Measurements from ENCODE around the gene MPL. TPM values are rescaled to one million over a fixed set of nuclear protein-coding genes. Genes with fewer than 3 reads are reported as not detected.

MPL gene
- total RNA-seq, 1 experiment from 2014 or later: 0.52 TPM

GRCh38 chr1:43370564-43370963, 32.9 kb downstream of the MPL start:
- H3K4me1 Mint-ChIP-seq (ENCODE audit: low read depth, unreplicated experiment): peaks cover 18% of the 10 kb centered on the region
- no peak for TF ChIP-seq CTCF (IDR thresholded peaks at IDR 0.05; ENCODE audit: unreplicated experiment)
- intact Hi-C loops (cut with micrococcal nuclease; ENCODE audit: unreplicated experiment): no loop called here
- H3K9me3 Mint-ChIP-seq (ENCODE audit: low read depth, unreplicated experiment): no peaks in the 10 kb centered on the region
- H3K27me3 Mint-ChIP-seq (ENCODE audit: unreplicated experiment): no peaks in the 10 kb centered on the region
- CTCF ChIA-PET: interaction anchor here (0.7 kb wide), 2 partner anchors 177 to 896 kb away, joined by 4 read pairs; no protein-coding TSS in a partner anchor
- H3K4me3 Mint-ChIP-seq (ENCODE audit: low read depth, unreplicated experiment): no peak overlapping the region
- DNase-seq: no peak
- no peak overlapping the region for H3K27ac Mint-ChIP-seq (ENCODE audit: unreplicated experiment)
- BruUV-seq (replicated peaks): no TSS peak
- peaks cover 46% of the 10 kb centered on the region for H3K36me3 Mint-ChIP-seq (ENCODE audit: insufficient read depth, unreplicated experiment)

- no peak for TF ChIP-seq CTCF (IDR thresholded peaks at IDR 0.05; ENCODE audit: unreplicated experiment)
- BruUV-seq (replicated peaks): no TSS peak
- H3K4me3 Mint-ChIP-seq (ENCODE audit: low read depth, unreplicated experiment): no peak overlapping the region
- H3K9me3 Mint-ChIP-seq (ENCODE audit: low read depth, unreplicated experiment): no peaks in the 10 kb centered on the region
- intact Hi-C loops (cut with micrococcal nuclease; ENCODE audit: unreplicated experiment): no loop called here
- CTCF ChIA-PET: interaction anchor here (0.6 to 1.2 kb wide), 2 partner anchors 17 to 1931 kb away, joined by 3 to 7 read pairs; partner anchors contain the start of genes MED8 and SZT2
- peaks cover 9% of the 10 kb centered on the region for H3K4me1 Mint-ChIP-seq (ENCODE audit: low read depth, unreplicated experiment)
- peaks cover 35% of the 10 kb centered on the region for H3K36me3 Mint-ChIP-seq (ENCODE audit: insufficient read depth, unreplicated experiment)
- no peak overlapping the region for H3K27ac Mint-ChIP-seq (ENCODE audit: unreplicated experiment)
- no peaks in the 10 kb centered on the region for H3K27me3 Mint-ChIP-seq (ENCODE audit: unreplicated experiment)
- DNase-seq: no peak
Observed at GRCh38 chr1:43372172-43372571, 34.6 kb downstream of the MPL start.

GRCh38 chr1:43373066-43373940, 35.7 kb downstream of the MPL start:
- intact Hi-C loops (cut with micrococcal nuclease; ENCODE audit: unreplicated experiment): no loop called here
- no peaks in the 10 kb centered on the region for H3K9me3 Mint-ChIP-seq (ENCODE audit: low read depth, unreplicated experiment)
- CTCF ChIA-PET: interaction anchor here (1.0 to 1.1 kb wide), 2 partner anchors 10 to 15 kb away, joined by 3 read pairs; partner anchors contain the start of gene CDC20
- H3K27ac Mint-ChIP-seq (ENCODE audit: unreplicated experiment): no peak overlapping the region
- H3K4me1 Mint-ChIP-seq (ENCODE audit: low read depth, unreplicated experiment): peaks cover 9% of the 10 kb centered on the region
- H3K27me3 Mint-ChIP-seq (ENCODE audit: unreplicated experiment): no peaks in the 10 kb centered on the region
- DNase-seq: peak; percentile 45
- TF ChIP-seq CTCF (IDR thresholded peaks at IDR 0.05; ENCODE audit: unreplicated experiment): no peak
- no TSS peak for BruUV-seq (replicated peaks)
- H3K4me3 Mint-ChIP-seq (ENCODE audit: low read depth, unreplicated experiment): no peak overlapping the region
- H3K36me3 Mint-ChIP-seq (ENCODE audit: insufficient read depth, unreplicated experiment): peaks cover 23% of the 10 kb centered on the region

- Mint-ChIP-seq H3K9me3 (ENCODE audit: low read depth, unreplicated experiment) (no peaks in the 10 kb centered on the region), H3K27ac (ENCODE audit: unreplicated experiment) (no peak overlapping the region), H3K27me3 (ENCODE audit: unreplicated experiment) (no peaks in the 10 kb centered on the region), H3K4me3 (ENCODE audit: low read depth, unreplicated experiment) (no peak overlapping the region), H3K36me3 (ENCODE audit: insufficient read depth, unreplicated experiment) (peaks cover 5% of the 10 kb centered on the region), H3K4me1 (ENCODE audit: low read depth, unreplicated experiment) (no peaks in the 10 kb centered on the region)
- TF ChIP-seq CTCF (IDR thresholded peaks at IDR 0.05; ENCODE audit: unreplicated experiment): no peak
- CTCF ChIA-PET: no interaction called here
- intact Hi-C loops (cut with micrococcal nuclease; ENCODE audit: unreplicated experiment): no loop called here
- no TSS peak for BruUV-seq (replicated peaks)
- no peak for DNase-seq
Observed at GRCh38 chr1:43376723-43377235, 39.2 kb downstream of the MPL start.

All from Calu3 (cell line).